D721Med (cell line): ENCODE data around the gene EIF4G3.

Experiments used
- DNase-seq: peaks from one replicate; pipeline ENCODE4 v3.0.0; 2011; ENCODE audit warnings: low spot score; ENCODE audit not compliant: insufficient read length
- FAIRE-seq: peaks from 2 replicates; lab custom pipeline; 2011; peaks lifted over from hg19 to GRCh38; lab: Jason Lieb, UNC
- CTCF ChIP-seq: IDR thresholded peaks from 2 replicates; pipeline ENCODE4 v1.5.1; 2012; ENCODE audit warnings: mild to moderate bottlenecking, control low read depth; ENCODE audit not compliant: insufficient read depth; ENCODE audit errors: missing control alignments

Gene EIF4G3

GRCh38 chr1:20949871-20950590 is 226.7 kb downstream of the EIF4G3 start:
- no peak for TF ChIP-seq CTCF
- DNase-seq (no peak), FAIRE-seq (no peak)

GRCh38 chr1:20948101-20948500 is 228.6 kb downstream of the EIF4G3 start:
- DNase-seq: no peak
- FAIRE-seq: no peak
- no peak for TF ChIP-seq CTCF

- no peak for TF ChIP-seq CTCF
- no peak for FAIRE-seq
- DNase-seq: no peak
These were observed 229.3 kb downstream of the EIF4G3 start for GRCh38 chr1:20947409-20947808.

- FAIRE-seq (no peak), DNase-seq (no peak)
- TF ChIP-seq CTCF: no peak
These were observed 240.1 kb downstream of the EIF4G3 start for GRCh38 chr1:20936621-20937020.

- TF ChIP-seq CTCF: no peak
- no peak for FAIRE-seq
- DNase-seq: no peak
These were observed 240.5 kb downstream of the EIF4G3 start for GRCh38 chr1:20936216-20936615.

GRCh38 chr1:20935717-20936116 is 241.0 kb downstream of the EIF4G3 start:
- TF ChIP-seq CTCF: no peak
- FAIRE-seq: no peak
- DNase-seq: no peak

GRCh38 chr1:20932437-20932977 is 244.2 kb downstream of the EIF4G3 start:
- TF ChIP-seq CTCF: no peak
- DNase-seq (no peak), FAIRE-seq (no peak)
